GM12875 (cell line): ENCODE results near the gene PDE2A.
"Not testable (repeated sequence)": the region's sequence is repeated elsewhere in the genome, so short reads cannot be mapped to it uniquely, and the experiment has no call there.

Experiments
- H3K4me3 ChIP-seq: one replicate; pipeline ENCODE4 v1.5.1; 2011; ENCODE audit warnings: low read depth, low read length, control low read depth
- CTCF ChIP-seq: IDR thresholded peaks from 2 replicates; pipeline ENCODE4 v1.5.1; 2011; ENCODE audit warnings: low read depth, mild to moderate bottlenecking, control low read depth, inconsistent platforms, low read length, moderate library complexity, borderline replicate concordance; ENCODE audit not compliant: insufficient read depth

PDE2A gene

GRCh38 chr11:72575533-72576242, 98.5 kb downstream of the PDE2A start:
- H3K4me3 ChIP-seq: no peak overlapping the region
- no peak for TF ChIP-seq CTCF

GRCh38 chr11:72574548-72575460, 99.4 kb downstream of the PDE2A start:
- TF ChIP-seq CTCF: no peak
- no peak overlapping the region for H3K4me3 ChIP-seq

- TF ChIP-seq CTCF: no peak
- no peak overlapping the region for H3K4me3 ChIP-seq
Observed at GRCh38 chr11:72573855-72574445, 100.3 kb downstream of the PDE2A start.

- H3K4me3 ChIP-seq: no peak overlapping the region
- peak; percentile 74 for TF ChIP-seq CTCF
Observed at GRCh38 chr11:72573072-72573854, 101.0 kb downstream of the PDE2A start.

- H3K4me3 ChIP-seq: not testable (repeated sequence)
Observed at GRCh38 chr11:72572540-72572939, 101.7 kb downstream of the PDE2A start.

- no peak for TF ChIP-seq CTCF
- no peak overlapping the region for H3K4me3 ChIP-seq
Observed at GRCh38 chr11:72570893-72571661, 103.1 kb downstream of the PDE2A start.
